ENCODE results near the gene LTBP4. TPM values are rescaled to one million over a fixed set of nuclear protein-coding genes. Genes with fewer than 3 reads are reported as not detected.
A peak's percentile ranks its signal among the peaks of the same experiment; 100 is the strongest.

LTBP4 gene
- total RNA-seq, 1 donor from 2014 or later = 24.7 TPM

DNA sequence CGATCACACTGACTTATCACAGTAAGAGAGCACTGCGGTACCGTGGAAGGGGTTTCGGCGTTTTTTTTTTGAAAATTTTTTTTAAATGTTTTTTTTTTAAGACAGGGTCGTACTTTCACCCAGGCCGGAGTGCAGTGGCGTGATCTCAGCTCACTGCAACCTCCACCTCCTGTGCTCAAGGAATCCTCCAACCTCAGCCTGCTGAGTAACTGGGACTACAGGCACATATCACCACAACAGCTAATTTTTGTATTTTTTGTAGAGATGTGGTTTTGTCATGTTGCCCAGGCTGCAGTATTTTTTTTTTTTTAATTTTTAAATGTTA is 19.0 kb downstream of the LTBP4 start:
- H3F3A ChIP-seq (ENCODE audit: low read depth) = peaks cover 27% of the 10 kb centered on the region
- no peak overlapping the region for H3K27ac ChIP-seq
- TF ChIP-seq, protein P1, sequence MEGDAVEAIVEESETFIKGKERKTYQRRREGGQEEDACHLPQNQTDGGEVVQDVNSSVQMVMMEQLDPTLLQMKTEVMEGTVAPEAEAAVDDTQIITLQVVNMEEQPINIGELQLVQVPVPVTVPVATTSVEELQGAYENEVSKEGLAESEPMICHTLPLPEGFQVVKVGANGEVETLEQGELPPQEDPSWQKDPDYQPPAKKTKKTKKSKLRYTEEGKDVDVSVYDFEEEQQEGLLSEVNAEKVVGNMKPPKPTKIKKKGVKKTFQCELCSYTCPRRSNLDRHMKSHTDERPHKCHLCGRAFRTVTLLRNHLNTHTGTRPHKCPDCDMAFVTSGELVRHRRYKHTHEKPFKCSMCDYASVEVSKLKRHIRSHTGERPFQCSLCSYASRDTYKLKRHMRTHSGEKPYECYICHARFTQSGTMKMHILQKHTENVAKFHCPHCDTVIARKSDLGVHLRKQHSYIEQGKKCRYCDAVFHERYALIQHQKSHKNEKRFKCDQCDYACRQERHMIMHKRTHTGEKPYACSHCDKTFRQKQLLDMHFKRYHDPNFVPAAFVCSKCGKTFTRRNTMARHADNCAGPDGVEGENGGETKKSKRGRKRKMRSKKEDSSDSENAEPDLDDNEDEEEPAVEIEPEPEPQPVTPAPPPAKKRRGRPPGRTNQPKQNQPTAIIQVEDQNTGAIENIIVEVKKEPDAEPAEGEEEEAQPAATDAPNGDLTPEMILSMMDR (IDR thresholded peaks at IDR 0.05) = no peak
- TF ChIP-seq EZH2 (IDR thresholded peaks at IDR 0.05) (no peak), EZH2phosphoT487 (IDR thresholded peaks at IDR 0.05) (no peak)
- Mint-ChIP-seq H3K4me3 (no peak overlapping the region), H3K4me1 (peaks cover 5% of the 10 kb centered on the region), H3K36me3 (peaks cover 30% of the 10 kb centered on the region), H3K27me3 (ENCODE audit: insufficient read depth, low read depth) (peaks cover 4% of the 10 kb centered on the region), H3K9me3 (no peaks in the 10 kb centered on the region), H3K27ac (no peak overlapping the region)
- peaks cover 19% of the 10 kb centered on the region for H4K20me1 ChIP-seq (ENCODE audit: low read depth)
- peaks cover 5% of the 10 kb centered on the region for H3K36me3 ChIP-seq
- H2AFZ ChIP-seq (replicated peaks) = no peak overlapping the region
- no peaks in the 10 kb centered on the region for H3K27me3 ChIP-seq
- peaks cover 8% of the 10 kb centered on the region for H3K4me1 ChIP-seq
- no peak for DNase-seq (ENCODE audit: low spot score)
- H3K9ac ChIP-seq = no peak overlapping the region
- H3K79me2 ChIP-seq (ENCODE audit: low read depth) = no peaks in the 10 kb centered on the region
- H3K4me3 ChIP-seq = no peak overlapping the region
- no peak overlapping the region for H3K4me2 ChIP-seq
- no peaks in the 10 kb centered on the region for H3K9me3 ChIP-seq (ENCODE audit: low read depth)

DNA sequence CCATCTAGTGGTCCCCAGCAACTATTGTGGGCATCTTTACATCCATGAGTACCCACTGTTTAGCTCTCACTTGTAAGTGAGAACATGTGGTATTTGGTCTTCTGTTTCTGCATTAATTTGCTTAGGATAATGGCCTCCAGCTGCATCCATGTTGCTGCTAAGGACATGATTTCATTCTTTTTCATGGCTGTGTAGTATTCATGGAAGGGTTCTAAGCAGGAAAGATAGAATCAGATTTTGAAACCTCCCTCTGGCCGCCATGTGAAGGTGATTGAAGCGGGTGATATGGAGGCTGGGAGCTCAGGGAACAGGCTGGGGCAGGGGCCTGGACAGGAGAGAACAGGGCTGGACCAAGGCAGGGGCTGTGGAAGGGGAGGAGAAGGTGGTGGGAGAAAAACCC is 20.1 kb downstream of the LTBP4 start:
- no peak for DNase-seq (ENCODE audit: low spot score)
- Histone ChIP-seq H3K4me2 (no peak overlapping the region), H3K4me1 (peaks cover 8% of the 10 kb centered on the region), H3F3A (ENCODE audit: low read depth) (peaks cover 27% of the 10 kb centered on the region), H3K9me3 (ENCODE audit: low read depth) (no peaks in the 10 kb centered on the region), H3K27ac (no peak overlapping the region), H3K27me3 (no peaks in the 10 kb centered on the region), H3K36me3 (no peaks in the 10 kb centered on the region), H3K79me2 (ENCODE audit: low read depth) (no peaks in the 10 kb centered on the region), H2AFZ (replicated peaks) (no peak overlapping the region), H3K4me3 (no peak overlapping the region), H4K20me1 (ENCODE audit: low read depth) (peaks cover 19% of the 10 kb centered on the region), H3K9ac (no peak overlapping the region)
- TF ChIP-seq EZH2phosphoT487 (IDR thresholded peaks at IDR 0.05) = no peak
- no peak for TF ChIP-seq EZH2 (IDR thresholded peaks at IDR 0.05)
- TF ChIP-seq, protein P1 (IDR thresholded peaks at IDR 0.05) = no peak
- no peak overlapping the region for H3K27ac Mint-ChIP-seq
- peaks cover 4% of the 10 kb centered on the region for H3K4me1 Mint-ChIP-seq
- H3K36me3 Mint-ChIP-seq = peaks cover 35% of the 10 kb centered on the region
- H3K9me3 Mint-ChIP-seq = no peaks in the 10 kb centered on the region
- peaks cover 5% of the 10 kb centered on the region for H3K27me3 Mint-ChIP-seq (ENCODE audit: insufficient read depth, low read depth)
- peak overlapping the region; percentile 27 for H3K4me3 Mint-ChIP-seq

GRCh38 chr19:40621966-40622772 is 21.0 kb downstream of the LTBP4 start:
- Histone ChIP-seq H3K4me2 (no peak overlapping the region), H3K4me1 (peaks cover 8% of the 10 kb centered on the region), H3K9me3 (ENCODE audit: low read depth) (no peaks in the 10 kb centered on the region), H3K36me3 (no peaks in the 10 kb centered on the region), H3K79me2 (ENCODE audit: low read depth) (no peaks in the 10 kb centered on the region), H3K9ac (no peak overlapping the region), H2AFZ (replicated peaks) (no peak overlapping the region), H3F3A (ENCODE audit: low read depth) (peaks cover 27% of the 10 kb centered on the region), H4K20me1 (ENCODE audit: low read depth) (peaks cover 19% of the 10 kb centered on the region), H3K4me3 (no peak overlapping the region), H3K27ac (no peak overlapping the region), H3K27me3 (no peaks in the 10 kb centered on the region)
- no peak for TF ChIP-seq EZH2phosphoT487 (IDR thresholded peaks at IDR 0.05)
- TF ChIP-seq, protein P1 (IDR thresholded peaks at IDR 0.05) = no peak
- TF ChIP-seq EZH2 (IDR thresholded peaks at IDR 0.05) = no peak
- no peak for DNase-seq (ENCODE audit: low spot score)
- Mint-ChIP-seq H3K4me3 (no peak overlapping the region), H3K4me1 (peaks cover 4% of the 10 kb centered on the region), H3K36me3 (peaks cover 39% of the 10 kb centered on the region), H3K27ac (no peak overlapping the region), H3K9me3 (no peaks in the 10 kb centered on the region), H3K27me3 (ENCODE audit: insufficient read depth, low read depth) (peaks cover 5% of the 10 kb centered on the region)
